ENCODE measurements around the gene MLXIPL. TPM values are rescaled to one million over a fixed set of nuclear protein-coding genes. Genes with fewer than 3 reads are reported as not detected.
A peak's percentile ranks its signal among the peaks of the same experiment; 100 is the strongest.
"Not testable (repeated sequence)": the region's sequence is repeated elsewhere in the genome, so short reads cannot be mapped to it uniquely, and the experiment has no call there.

MLXIPL gene
- total RNA-seq, 2 donors from 2014 or later = 0.43 TPM; not detected in 1

GRCh38 chr7:73596191-73597065, 27.9 kb downstream of the MLXIPL start:
- H3K36me3 Mint-ChIP-seq = no peaks in the 10 kb centered on the region
- no peak overlapping the region for H3K4me3 Mint-ChIP-seq
- H3K9me3 Mint-ChIP-seq = no peaks in the 10 kb centered on the region
- no peaks in the 10 kb centered on the region for H3K4me1 Mint-ChIP-seq (ENCODE audit: low read depth in 2 of 2)
- peaks cover 8 to 10% of the 10 kb centered on the region in 2 donors for H3K27me3 Mint-ChIP-seq
- H3K27ac Mint-ChIP-seq = no peak overlapping the region
- no peak for ATAC-seq
- DNase-seq (ENCODE audit: low spot score) = no peak

GRCh38 chr7:73595358-73595757, 29.0 kb downstream of the MLXIPL start:
- no peak overlapping the region for H3K4me3 Mint-ChIP-seq
- H3K9me3 Mint-ChIP-seq = no peaks in the 10 kb centered on the region
- ATAC-seq (no peak), DNase-seq (ENCODE audit: low spot score) (no peak)
- no peaks in the 10 kb centered on the region for H3K4me1 Mint-ChIP-seq (ENCODE audit: low read depth in 2 of 2)
- no peak overlapping the region for H3K27ac Mint-ChIP-seq
- peaks cover 8 to 10% of the 10 kb centered on the region in 2 donors for H3K27me3 Mint-ChIP-seq
- no peaks in the 10 kb centered on the region for H3K36me3 Mint-ChIP-seq

GRCh38 chr7:73593207-73594045, 30.9 kb downstream of the MLXIPL start:
- Mint-ChIP-seq H3K9me3 (no peaks in the 10 kb centered on the region), H3K4me3 (no peak overlapping the region), H3K27ac (no peak overlapping the region), H3K36me3 (no peaks in the 10 kb centered on the region), H3K27me3 (peaks cover 6 to 9% of the 10 kb centered on the region in 2 donors), H3K4me1 (ENCODE audit: low read depth in 2 of 2) (no peaks in the 10 kb centered on the region)
- DNase-seq (ENCODE audit: low spot score) (no peak), ATAC-seq (peak in 1 of 2 donors; percentile 31)

GRCh38 chr7:73586911-73587310, 37.4 kb downstream of the MLXIPL start:
- DNase-seq (ENCODE audit: low spot score) (no peak), ATAC-seq (no peak)
- peak overlapping the region in 1 of 2 donors; percentile 1 for H3K27ac Mint-ChIP-seq
- H3K4me3 Mint-ChIP-seq = no peak overlapping the region
- no peaks in the 10 kb centered on the region for H3K9me3 Mint-ChIP-seq
- no peaks in the 10 kb centered on the region for H3K27me3 Mint-ChIP-seq
- peaks cover 10 to 12% of the 10 kb centered on the region in 2 donors for H3K4me1 Mint-ChIP-seq (ENCODE audit: low read depth in 2 of 2)
- H3K36me3 Mint-ChIP-seq = no peaks in the 10 kb centered on the region

- no peak for ATAC-seq
- no peaks in the 10 kb centered on the region for H3K27me3 Mint-ChIP-seq
- no peaks in the 10 kb centered on the region for H3K36me3 Mint-ChIP-seq
- DNase-seq (ENCODE audit: low spot score) = no peak
- peaks cover 10 to 15% of the 10 kb centered on the region in 2 donors for H3K4me1 Mint-ChIP-seq (ENCODE audit: low read depth in 2 of 2)
- no peaks in the 10 kb centered on the region for H3K9me3 Mint-ChIP-seq
- no peak overlapping the region for H3K27ac Mint-ChIP-seq
- H3K4me3 Mint-ChIP-seq = no peak overlapping the region
Measured at GRCh38 chr7:73585196-73585595, 39.1 kb downstream of the MLXIPL start.

GRCh38 chr7:73582664-73583202, 41.6 kb downstream of the MLXIPL start:
- no peak for ATAC-seq
- H3K9me3 Mint-ChIP-seq = no peaks in the 10 kb centered on the region
- peaks cover 0 to 2% of the 10 kb centered on the region in 2 donors for H3K27me3 Mint-ChIP-seq
- H3K27ac Mint-ChIP-seq = no peak overlapping the region
- H3K4me1 Mint-ChIP-seq (ENCODE audit: low read depth in 2 of 2) = peaks cover 19 to 22% of the 10 kb centered on the region in 2 donors
- H3K36me3 Mint-ChIP-seq = no peaks in the 10 kb centered on the region
- no peak for DNase-seq (ENCODE audit: low spot score)
- H3K4me3 Mint-ChIP-seq = no peak overlapping the region

- not testable (repeated sequence) for DNase-seq (ENCODE audit: low spot score); H3K9me3 Mint-ChIP-seq
Measured at GRCh38 chr7:73581006-73581405, 43.3 kb downstream of the MLXIPL start.

GRCh38 chr7:73578342-73579128, 45.8 kb downstream of the MLXIPL start, which contains the start of gene TBL2:
Gene TBL2, minus strand, starts transcription at chr7:73578579. Its CDS starts 30 bp downstream, at chr7:73578549.
- peak; percentile 98 for DNase-seq (ENCODE audit: low spot score)
- peak within 1 kb of the TSS; percentile 86 to 99 for H3K27ac Mint-ChIP-seq
- H3K9me3 Mint-ChIP-seq = no peaks in the 10 kb centered on the region
- peaks cover 22% of the 10 kb centered on the region in 2 donors for H3K4me1 Mint-ChIP-seq (ENCODE audit: low read depth in 2 of 2)
- H3K4me3 Mint-ChIP-seq = peak within 1 kb of the TSS; percentile 99
- no peaks in the 10 kb centered on the region for H3K36me3 Mint-ChIP-seq
- H3K27me3 Mint-ChIP-seq = peaks cover 0 to 2% of the 10 kb centered on the region in 2 donors
- ATAC-seq = peak; percentile 96 to 97

More at GRCh38 chr7:73581006-73581405, 43.3 kb downstream of the MLXIPL start:
- not testable (repeated sequence) for H3K4me3 Mint-ChIP-seq, H3K27me3 Mint-ChIP-seq, H3K36me3 Mint-ChIP-seq, H3K27ac Mint-ChIP-seq, ATAC-seq
- peaks cover 20 to 22% of the 10 kb centered on the region in 2 donors for H3K4me1 Mint-ChIP-seq (ENCODE audit: low read depth in 2 of 2)

- H3K27ac Mint-ChIP-seq = peak overlapping the region; percentile 86 to 99
- H3K9me3 Mint-ChIP-seq = no peaks in the 10 kb centered on the region
- H3K27me3 Mint-ChIP-seq = peaks cover 0 to 2% of the 10 kb centered on the region in 2 donors
- ATAC-seq = peak in 1 of 2 donors; percentile 3
- no peaks in the 10 kb centered on the region for H3K36me3 Mint-ChIP-seq
- peak overlapping the region; percentile 99 for H3K4me3 Mint-ChIP-seq
- peaks cover 22% of the 10 kb centered on the region in 2 donors for H3K4me1 Mint-ChIP-seq (ENCODE audit: low read depth in 2 of 2)
- DNase-seq (ENCODE audit: low spot score) = no peak
Measured at GRCh38 chr7:73577627-73578341, 46.5 kb downstream of the MLXIPL start.

- H3K4me3 Mint-ChIP-seq = no peak overlapping the region
- DNase-seq (ENCODE audit: low spot score) = no peak
- no peak for ATAC-seq
- no peaks in the 10 kb centered on the region for H3K9me3 Mint-ChIP-seq
- H3K27me3 Mint-ChIP-seq = peaks cover 0 to under 1% of the 10 kb centered on the region in 2 donors
- H3K27ac Mint-ChIP-seq = no peak overlapping the region
- H3K4me1 Mint-ChIP-seq (ENCODE audit: low read depth in 2 of 2) = peaks cover 13 to 16% of the 10 kb centered on the region in 2 donors
- peaks cover 12% of the 10 kb centered on the region for H3K36me3 Mint-ChIP-seq
Measured at GRCh38 chr7:73573791-73574190, 50.5 kb downstream of the MLXIPL start.

GRCh38 chr7:73573276-73573675, 51.0 kb downstream of the MLXIPL start:
- DNase-seq (ENCODE audit: low spot score) = no peak
- no peaks in the 10 kb centered on the region for H3K9me3 Mint-ChIP-seq
- no peak overlapping the region for H3K4me3 Mint-ChIP-seq
- peaks cover 12% of the 10 kb centered on the region for H3K36me3 Mint-ChIP-seq
- no peak overlapping the region for H3K27ac Mint-ChIP-seq
- ATAC-seq = no peak
- peaks cover 11 to 13% of the 10 kb centered on the region in 2 donors for H3K4me1 Mint-ChIP-seq (ENCODE audit: low read depth in 2 of 2)
- no peaks in the 10 kb centered on the region for H3K27me3 Mint-ChIP-seq

- peaks cover 12% of the 10 kb centered on the region for H3K36me3 Mint-ChIP-seq
- H3K9me3 Mint-ChIP-seq = no peaks in the 10 kb centered on the region
- no peak for ATAC-seq
- no peak overlapping the region for H3K4me3 Mint-ChIP-seq
- no peak for DNase-seq (ENCODE audit: low spot score)
- H3K27me3 Mint-ChIP-seq = no peaks in the 10 kb centered on the region
- H3K4me1 Mint-ChIP-seq (ENCODE audit: low read depth in 2 of 2) = peaks cover 9 to 11% of the 10 kb centered on the region in 2 donors
- no peak overlapping the region for H3K27ac Mint-ChIP-seq
Measured at GRCh38 chr7:73572767-73573186, 51.5 kb downstream of the MLXIPL start.

Data from natural killer cell treated with Interleukin-12 subunit alpha and Interleukin-12 subunit beta and Interleukin-15 and Interleukin-18, amount 100 ng/mL, for 72 hours (primary cell).